K562 (cell line): ENCODE measurements around the gene SKOR1.

ENCODE experiments used
- ATF3 ChIP-seq, 2 experiments: fragments of 450-650 bp in 1 of 2; sonication (generic) in 1 of 2; formaldehyde crosslinking in 1 of 2; IDR thresholded peaks in 1 of 2; conservative IDR thresholded peaks in 1 of 2; 2 replicates each; pipeline versions ENCODE4 v1.6.1 to v1.8.1; 2016 to 2023; ENCODE audit warnings: mild to moderate bottlenecking in 2 of 2, moderate library complexity in 2 of 2, inconsistent platforms in 1 of 2, missing genetic modification reagents in 1 of 2
- ZNF639 ChIP-seq, 2 experiments: fragments of 200-800 bp in 1 of 2; sonication (Bioruptor generic) in 1 of 2; sonication (generic) in 1 of 2; formaldehyde crosslinking in 1 of 2; IDR thresholded peaks in 1 of 2; conservative IDR thresholded peaks in 1 of 2; 2 replicates each; pipeline versions ENCODE4 v1.5.0 to v1.6.1; 2016 to 2020; ENCODE audit warnings: missing compliant biosample characterization in 1 of 2, missing genetic modification characterization in 1 of 2, missing genetic modification reagents in 1 of 2

- TF ChIP-seq ZNF639 (CRISPR knock-in tag; conservative IDR thresholded peaks at IDR 0.05 in 1 of 2, IDR thresholded peaks at IDR 0.05 in 1 of 2): no peak
- TF ChIP-seq ATF3 (IDR thresholded peaks at IDR 0.05): no peak
- TF ChIP-seq ATF3 (CRISPR knock-in tag; conservative IDR thresholded peaks at IDR 0.05): no peak
These were observed 8.6 kb downstream of the SKOR1 start for GRCh38 chr15:67833710-67834511.
